ENCODE results near the gene SMIM32.

The SMIM32 gene

GRCh38 chr5:136143763-136144162 is 49.2 kb downstream of the SMIM32 start:
- no peak overlapping the region for H3K4me3 ChIP-seq (ENCODE audit: low read depth, low read length)
- TF ChIP-seq CTCF (IDR thresholded peaks at IDR 0.05; ENCODE audit: insufficient read depth, low read length, missing control alignments), result no peak
- ChIA-PET POLR2A (no interaction called here), CTCF (interaction anchor here (1.0 to 2.1 kb wide), 2 partner anchors 10 to 31 kb away, joined by 3 to 6 read pairs; no protein-coding TSS in a partner anchor)
- no peak for DNase-seq (ENCODE audit: low read depth, low spot score)

GRCh38 chr5:136143312-136143711 is 49.6 kb downstream of the SMIM32 start:
- DNase-seq (ENCODE audit: low read depth, low spot score), result no peak
- no peak overlapping the region for H3K4me3 ChIP-seq (ENCODE audit: low read depth, low read length)
- ChIA-PET CTCF (interaction anchor here (2.1 kb wide), 1 partner anchor 9 kb away, joined by 6 read pairs; no protein-coding TSS in a partner anchor), POLR2A (no interaction called here)
- TF ChIP-seq CTCF (IDR thresholded peaks at IDR 0.05; ENCODE audit: insufficient read depth, low read length, missing control alignments), result no peak

- TF ChIP-seq CTCF (IDR thresholded peaks at IDR 0.05; ENCODE audit: insufficient read depth, low read length, missing control alignments), result no peak
- CTCF ChIA-PET, result interaction anchor here (2.3 kb wide), 1 partner anchor 32 kb away, joined by 5 read pairs; no protein-coding TSS in a partner anchor
- no peak overlapping the region for H3K4me3 ChIP-seq (ENCODE audit: low read depth, low read length)
- POLR2A ChIA-PET, result interaction anchor here (1.2 kb wide), 1 partner anchor 9 kb away, joined by 3 read pairs; the partner anchor contains the start of gene SMAD5
- no peak for DNase-seq (ENCODE audit: low read depth, low spot score)
Observed at GRCh38 chr5:136141561-136141960, 51.4 kb downstream of the SMIM32 start.
